GM12878 (cell line): ENCODE data around the gene EXOC7. TPM values are rescaled to one million over a fixed set of nuclear protein-coding genes. Genes with fewer than 3 reads are reported as not detected.

ENCODE experiments used
- EED ChIP-seq: sonication (generic); IDR thresholded peaks from 2 replicates; pipeline ENCODE4 v1.6.1; 2016; ENCODE audit warnings: antibody characterized with exemption, low read depth
- EP300 ChIP-seq, 2 experiments: fragments of 150-350 bp in 1 of 2; IDR thresholded peaks; 2 replicates each; pipeline ENCODE4 v1.6.1; 2011 to 2012; ENCODE audit warnings: low read depth in 2 of 2, low read length in 2 of 2, borderline replicate concordance in 1 of 2, improper control_type of control experiment in 1 of 2, inconsistent platforms in 1 of 2; ENCODE audit not compliant: control insufficient read depth in 1 of 2
- FOXM1 ChIP-seq: IDR thresholded peaks from 2 replicates; pipeline ENCODE4 v1.6.1; 2012; ENCODE audit warnings: low read depth, mild to moderate bottlenecking, inconsistent platforms, low read length, moderate library complexity
- HCFC1 ChIP-seq: fragments of 150-350 bp; IDR thresholded peaks from 2 replicates; pipeline ENCODE4 v1.6.1; 2014; ENCODE audit warnings: low read length
- IKZF1 ChIP-seq: fragments of 450-650 bp; conservative IDR thresholded peaks from 2 replicates; pipeline ENCODE4 v1.6.1; 2017; ENCODE audit warnings: antibody characterized with exemption, mild to moderate bottlenecking
- JUNB ChIP-seq: IDR thresholded peaks from 2 replicates; pipeline ENCODE4 v1.6.1; 2016; ENCODE audit warnings: antibody characterized with exemption, mild to moderate bottlenecking
- JUND ChIP-seq: IDR thresholded peaks from 2 replicates; pipeline ENCODE4 v1.6.1; 2012; ENCODE audit warnings: low read depth, mild to moderate bottlenecking, low read length, improper control_type of control experiment, moderate library complexity
- MEF2A ChIP-seq: IDR thresholded peaks from 2 replicates; pipeline ENCODE4 v1.6.1; 2011; ENCODE audit warnings: low read depth, mild to moderate bottlenecking, low read length, moderate library complexity; ENCODE audit not compliant: insufficient read depth
- MYB ChIP-seq: fragments of 150-350 bp; IDR thresholded peaks from 2 replicates; pipeline ENCODE4 v1.6.1; 2014; ENCODE audit warnings: mild to moderate bottlenecking, low read depth, low read length, borderline replicate concordance
- NFIC ChIP-seq: IDR thresholded peaks from 2 replicates; pipeline ENCODE4 v1.6.1; 2012; ENCODE audit warnings: low read depth, mild to moderate bottlenecking, inconsistent platforms, low read length, moderate library complexity
- NR2F1 ChIP-seq: fragments of 450-650 bp; conservative IDR thresholded peaks from 2 replicates; pipeline ENCODE4 v1.6.1; 2017; ENCODE audit warnings: mild to moderate bottlenecking
- POU2F2 ChIP-seq: IDR thresholded peaks from 3 replicates; pipeline ENCODE4 v1.6.1; 2011; ENCODE audit warnings: low read depth, mild to moderate bottlenecking, low read length, borderline replicate concordance
- PRDM15 ChIP-seq: fragments of 450-650 bp; formaldehyde crosslinking; IDR thresholded peaks from 2 replicates; pipeline ENCODE4 v1.4.0; 2020; ENCODE audit warnings: mild to moderate bottlenecking, moderate library complexity
- RAD21 ChIP-seq: IDR thresholded peaks from 2 replicates; pipeline ENCODE4 v1.6.1; 2011; ENCODE audit warnings: mild to moderate bottlenecking, low read depth, low read length, moderate library complexity; ENCODE audit not compliant: insufficient read depth
- SIN3A ChIP-seq: IDR thresholded peaks from 2 replicates; pipeline ENCODE4 v1.6.1; 2012; ENCODE audit warnings: low read depth, low read length, improper control_type of control experiment
- SP1 ChIP-seq: IDR thresholded peaks from one replicate; pipeline ENCODE4 v1.6.1; 2011; ENCODE audit warnings: low read depth, low read length
- STAT3 ChIP-seq: IDR thresholded peaks from 2 replicates; pipeline ENCODE4 v1.6.1; 2011; ENCODE audit warnings: low read depth, low read length, improper control_type of control experiment
- TBL1XR1 ChIP-seq: IDR thresholded peaks from 2 replicates; pipeline ENCODE4 v1.6.1; 2012; ENCODE audit warnings: low read depth, low read length, improper control_type of control experiment
- USF1 ChIP-seq: IDR thresholded peaks from 2 replicates; pipeline ENCODE4 v1.6.1; 2011; ENCODE audit warnings: borderline replicate concordance, low read depth, mild to moderate bottlenecking, moderate library complexity, mixed read lengths, low read length; ENCODE audit not compliant: insufficient read depth; ENCODE audit errors: extremely low read length
- YBX1 ChIP-seq: fragments of 450-650 bp; IDR thresholded peaks from 2 replicates; pipeline ENCODE4 v1.6.1; 2016; ENCODE audit warnings: antibody characterized with exemption
- polyA plus RNA-seq, 11 experiments: library from polyadenylated mRNA; depleted of rRNA in 4 of 11; unstranded in 6 of 11; stranded (reverse) in 5 of 11; fragments of >200 nt; fragmentation: Nextera tagmentation in 4 of 11; fragmentation: Illumina TruSeq in 1 of 11; extraction: Ambion mirVana in 4 of 11; extraction: Trizol in 1 of 11; gene quantifications; 1 replicate in 1 of 11; 2 replicates in 10 of 11; pipeline versions ENCODE4 v1.2.1 to v1.2.3, GENCODE V29; 2011 to 2016; ENCODE audit warnings: inconsistent platforms in 2 of 11, missing spikeins in 2 of 11, low read depth in 1 of 11
- total RNA-seq, 4 experiments: library from RNA; depleted of rRNA in 3 of 4; stranded (reverse); fragments of >200 nt in 3 of 4; fragmentation: Illumina TruSeq in 1 of 4; extraction: Trizol in 1 of 4; gene quantifications; 2 replicates each; pipeline versions ENCODE4 v1.2.1 to v1.2.3, GENCODE V29; 2013 to 2021

EXOC7 gene
- total and polyA plus RNA-seq, 10 of the 15 experiments (the other 5 are each of a cell fraction or from before 2014, with no cell fraction given) = 18.8 to 71.3 (median 48.2) TPM

GRCh38 chr17:76071531-76072147 lies 31.9 kb downstream of the EXOC7 start (continued):
- TF ChIP-seq EP300 (IDR thresholded peaks at IDR 0.05; ENCODE audit: borderline replicate concordance in 1 of 2, control insufficient read depth in 1 of 2, low read depth in 2 of 2, low read length in 2 of 2) = 0 out of 4 replicates have a peak, but pooled peaks of 1 of the 2 experiments have one; percentile 17
- TF ChIP-seq NR2F1 = peak; percentile 46; the same call in 1 of the 2 replicates
- no peak for TF ChIP-seq MYB
- TF ChIP-seq POU2F2 = 0 out of 3 replicates have a peak, but pooled peaks have one; percentile 17
- no peak for TF ChIP-seq HCFC1
- TF ChIP-seq FOXM1 = peak; percentile 38; the same call in 1 of the 2 replicates
- 0 out of 2 replicates have a peak, but pooled peaks have one; percentile 36 for TF ChIP-seq NFIC
- TF ChIP-seq RAD21 = no peak
- TF ChIP-seq EED = no peak
- TF ChIP-seq TBL1XR1 = peak; percentile 80; the same call in 1 of the 2 replicates
- no peak for TF ChIP-seq SIN3A
- TF ChIP-seq PRDM15 = no peak
- no peak for TF ChIP-seq JUND
- no peak for TF ChIP-seq USF1
- 0 out of 2 replicates have a peak, but pooled peaks have one; percentile 18 for TF ChIP-seq MEF2A
- no peak for TF ChIP-seq IKZF1
- TF ChIP-seq SP1 = no peak
- no peak for TF ChIP-seq STAT3
- TF ChIP-seq JUNB = peak; percentile 66; the same call in 1 of the 2 replicates
- no peak for TF ChIP-seq YBX1
